ES-I3 (cell line): ENCODE results near the gene DAPK2.

ENCODE experiments used
- H3K36me3 ChIP-seq: 2 replicates; pipeline ENCODE4 v1.6.1; 2013; ENCODE audit warnings: mild to moderate bottlenecking, low read length, control low read depth, moderate library complexity; ENCODE audit not compliant: insufficient read depth
- H3K4me1 ChIP-seq: 2 replicates; pipeline ENCODE4 v1.6.1; 2013; ENCODE audit warnings: mild to moderate bottlenecking, control low read depth, low read length; ENCODE audit not compliant: insufficient read depth
- H3K9ac ChIP-seq: 2 replicates; pipeline ENCODE4 v1.6.1; 2013; ENCODE audit warnings: low read depth, mild to moderate bottlenecking, low read length, moderate library complexity
- H3K9me3 ChIP-seq: 2 replicates; pipeline ENCODE4 v1.6.1; 2013; ENCODE audit warnings: mild to moderate bottlenecking, low read length, moderate library complexity; ENCODE audit not compliant: control insufficient read depth, insufficient read depth

Gene DAPK2

DNA sequence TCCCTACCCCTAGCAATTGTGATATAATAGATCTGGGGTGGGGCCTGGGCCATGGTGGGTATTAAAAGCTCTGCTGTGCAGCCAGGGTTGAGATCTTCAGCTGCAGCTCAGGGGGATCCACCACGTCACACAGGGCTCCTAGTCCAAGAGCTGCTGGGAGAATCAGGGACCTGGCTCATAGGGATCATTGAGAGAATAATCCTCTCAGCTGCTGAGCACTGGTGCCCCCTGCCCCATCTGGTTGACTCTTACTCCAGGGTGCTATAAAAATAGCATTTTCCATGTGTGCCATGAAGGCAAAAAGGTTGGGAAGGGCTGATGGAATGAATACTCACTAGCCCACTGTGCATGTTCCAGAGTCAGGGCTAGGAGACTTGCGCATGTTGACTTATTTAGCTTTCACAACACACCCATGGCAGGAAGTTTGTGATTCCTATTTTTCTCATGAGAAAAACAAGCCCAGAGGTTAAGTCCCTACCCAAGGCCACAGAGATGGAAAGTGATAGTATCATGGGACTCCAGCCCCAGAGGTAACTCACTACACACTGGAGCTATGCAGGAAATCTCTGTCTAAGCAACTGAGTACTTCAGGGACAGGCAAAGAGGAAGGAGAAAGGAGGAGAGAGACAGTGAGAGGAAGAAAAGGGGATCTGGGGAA is 118.0 kb downstream of the DAPK2 start:
- no peaks in the 10 kb centered on the region for H3K36me3 ChIP-seq
- no peak overlapping the region for H3K9ac ChIP-seq
- no peaks in the 10 kb centered on the region for H3K9me3 ChIP-seq
- H3K4me1 ChIP-seq: no peaks in the 10 kb centered on the region

DNA sequence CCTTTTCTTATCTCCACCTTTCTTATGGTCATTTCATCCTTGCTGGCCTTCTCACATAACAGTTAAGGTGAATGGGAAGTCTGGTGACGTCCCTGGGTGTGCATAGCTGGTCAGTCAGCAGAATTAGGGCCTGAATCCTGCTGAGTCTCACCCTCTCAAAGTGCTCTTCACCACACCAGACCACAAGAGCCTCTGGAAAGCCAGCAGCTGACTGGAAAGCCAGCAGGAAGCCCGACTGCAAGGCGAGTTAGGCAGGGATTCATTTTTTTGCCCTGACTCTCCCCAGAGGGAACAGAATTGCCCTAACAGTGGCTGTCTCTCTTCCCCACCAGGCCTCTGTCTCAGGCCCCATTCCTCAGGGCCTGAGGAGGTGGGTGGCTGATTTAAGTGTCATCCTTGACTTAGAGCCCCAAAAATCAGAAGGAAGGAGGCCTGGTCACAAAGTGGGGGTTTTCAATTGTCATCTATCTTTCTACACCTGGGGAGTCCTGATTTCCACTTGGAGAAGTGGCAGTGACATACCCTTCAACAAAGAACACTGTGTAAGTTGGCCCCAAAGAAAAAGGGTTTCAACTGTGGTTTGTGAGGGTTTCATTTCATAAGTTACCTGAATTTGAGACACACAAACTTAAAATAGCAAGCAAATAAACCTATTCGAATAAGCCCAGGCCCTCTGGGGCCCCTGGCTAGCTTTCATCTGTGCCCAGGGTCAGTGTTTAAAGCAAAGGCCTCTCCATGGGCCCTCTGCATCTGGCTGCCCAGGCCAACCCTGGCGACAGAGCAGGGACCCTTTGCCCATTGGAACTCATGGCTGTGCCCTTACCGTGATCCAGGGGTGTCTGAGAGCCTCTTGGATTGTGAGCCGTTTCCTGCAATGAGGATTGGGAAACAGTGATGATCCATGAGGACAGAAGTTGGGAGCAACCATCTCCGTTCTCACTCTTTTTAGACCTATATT is 122.0 kb downstream of the DAPK2 start:
- H3K36me3 ChIP-seq: no peaks in the 10 kb centered on the region
- no peaks in the 10 kb centered on the region for H3K9me3 ChIP-seq
- no peaks in the 10 kb centered on the region for H3K4me1 ChIP-seq
- no peak overlapping the region for H3K9ac ChIP-seq

DNA sequence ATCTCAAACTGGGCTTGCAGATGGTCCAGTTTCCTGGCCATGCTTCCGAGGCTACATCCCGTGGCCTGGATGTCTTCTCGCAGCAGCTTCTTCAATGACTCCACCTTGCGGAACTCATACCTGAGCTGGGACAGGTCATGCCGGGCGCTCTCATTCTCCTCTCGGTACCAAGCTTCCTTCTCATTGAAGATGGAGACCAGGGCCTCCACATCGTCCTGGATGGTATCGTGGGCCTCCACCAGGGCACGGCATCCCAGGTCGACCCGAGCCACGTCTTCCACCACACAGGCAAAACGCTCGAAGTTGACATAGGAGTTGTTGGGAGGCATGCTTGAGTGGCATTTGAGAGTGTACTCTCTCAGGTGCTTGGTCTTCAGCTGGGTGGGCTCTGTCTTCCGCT is 123.4 kb downstream of the DAPK2 start:
- H3K9ac ChIP-seq: no peak overlapping the region
- H3K36me3 ChIP-seq: no peaks in the 10 kb centered on the region
- H3K4me1 ChIP-seq: no peaks in the 10 kb centered on the region; the same call in 1 of the 2 replicates
- H3K9me3 ChIP-seq: no peaks in the 10 kb centered on the region

DNA sequence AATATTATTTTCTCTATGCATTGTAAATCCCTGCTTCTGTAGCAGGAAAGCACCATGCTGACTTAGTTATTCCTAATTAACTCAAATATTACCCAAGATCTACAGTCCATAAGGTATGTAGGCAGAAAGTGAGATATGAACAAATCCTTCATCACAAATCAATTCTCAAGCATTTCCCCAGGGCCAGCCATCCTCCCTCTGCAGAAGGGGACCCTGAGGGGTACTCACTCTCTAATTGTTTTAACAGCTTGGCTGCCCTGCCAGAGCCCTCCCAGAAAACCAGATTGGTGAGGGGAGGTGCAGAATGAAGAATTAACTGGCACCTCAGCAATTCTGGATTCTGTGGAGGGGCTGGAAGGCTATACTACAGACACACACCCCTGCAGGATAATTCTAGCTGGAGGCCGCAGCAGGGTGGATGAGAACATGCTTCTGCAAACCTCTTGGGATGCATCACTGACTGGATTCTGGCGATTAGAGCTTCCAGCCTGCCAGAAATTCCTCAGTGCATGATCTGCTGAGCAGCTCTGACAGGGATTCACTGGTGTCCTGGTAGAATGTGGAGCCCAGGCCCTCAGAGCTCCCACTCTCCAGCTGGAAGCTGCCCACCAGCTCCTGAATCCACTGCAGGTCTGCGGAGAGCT is 123.9 kb downstream of the DAPK2 start:
- Histone ChIP-seq H3K36me3 (no peaks in the 10 kb centered on the region), H3K9ac (no peak overlapping the region), H3K4me1 (no peaks in the 10 kb centered on the region; the same call in 1 of the 2 replicates), H3K9me3 (no peaks in the 10 kb centered on the region)

DNA sequence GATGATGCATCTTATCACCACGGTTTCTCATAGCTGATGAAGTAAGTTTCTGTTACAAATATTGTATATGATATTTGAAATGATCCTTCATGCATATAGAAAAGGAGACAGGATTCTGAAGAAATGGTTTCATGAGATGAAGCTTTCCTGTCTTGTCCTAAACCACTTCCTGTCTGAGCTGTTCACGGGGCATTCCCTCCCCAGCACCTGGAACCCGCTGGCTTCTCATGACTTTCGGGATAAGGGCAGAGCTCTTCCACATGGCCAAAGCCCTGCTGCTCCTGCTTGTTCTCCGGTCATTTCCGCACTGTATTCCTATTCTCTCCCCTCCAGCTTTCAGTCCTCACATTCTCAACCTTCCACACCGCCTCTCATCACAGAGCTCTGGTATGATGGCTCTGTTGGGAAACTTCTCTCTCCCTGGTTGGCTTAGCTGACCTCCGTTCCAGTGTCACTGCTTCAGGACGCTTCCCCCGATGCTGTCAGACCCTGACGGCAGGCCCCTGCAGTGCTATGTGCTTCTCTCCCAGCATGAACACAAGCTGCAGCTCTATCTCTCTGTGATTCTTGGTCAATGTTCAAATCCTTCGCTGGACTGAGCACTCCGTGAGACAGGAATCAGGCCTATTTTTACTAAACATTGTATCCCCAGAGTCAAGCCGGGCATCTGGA is 125.6 kb downstream of the DAPK2 start:
- Histone ChIP-seq H3K9ac (no peak overlapping the region), H3K9me3 (no peaks in the 10 kb centered on the region), H3K36me3 (no peaks in the 10 kb centered on the region), H3K4me1 (peaks cover 10% of the 10 kb centered on the region)

DNA sequence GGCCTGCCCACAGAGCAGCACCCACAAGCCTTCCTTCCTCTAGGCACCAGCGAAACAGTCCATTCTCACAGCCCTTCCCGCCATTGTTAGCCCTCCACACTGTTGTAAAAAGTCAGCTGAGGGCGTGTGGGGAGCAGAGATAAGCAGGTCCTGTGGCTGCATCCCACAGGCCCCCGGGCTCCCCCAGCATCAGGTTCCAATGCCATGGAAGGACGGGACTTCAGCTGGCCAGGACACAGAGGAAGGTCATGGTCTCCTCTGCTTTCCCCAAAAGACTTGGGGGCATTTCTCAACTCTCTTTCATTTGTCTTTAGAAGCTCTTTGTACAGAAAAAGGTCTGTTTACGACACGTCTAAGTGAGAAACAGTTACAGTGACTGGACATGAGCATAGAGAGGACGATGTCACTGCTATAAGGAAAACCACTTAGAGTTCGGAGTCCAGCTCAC is 127.4 kb downstream of the DAPK2 start:
- H3K36me3 ChIP-seq: no peaks in the 10 kb centered on the region

DNA sequence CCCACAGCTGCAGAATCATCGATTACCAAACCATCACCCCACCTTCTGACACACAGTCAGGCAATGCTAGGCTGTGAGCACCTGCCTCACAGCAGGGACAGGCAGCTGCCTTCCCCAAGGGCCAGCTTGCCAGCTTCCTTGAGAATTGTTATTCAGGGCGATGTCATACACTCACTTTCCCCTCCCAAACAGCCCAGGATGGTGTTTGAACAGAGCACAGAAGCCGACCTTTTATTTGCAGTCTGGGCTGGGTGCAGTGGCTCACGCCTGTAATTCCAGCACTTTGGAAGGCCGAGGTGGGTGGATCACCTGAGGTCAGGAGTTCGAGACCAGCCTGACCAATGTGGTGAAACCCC is 128.0 kb downstream of the DAPK2 start:
- Histone ChIP-seq H3K9ac (no peak overlapping the region), H3K4me1 (peaks cover 12% of the 10 kb centered on the region), H3K36me3 (no peaks in the 10 kb centered on the region), H3K9me3 (no peaks in the 10 kb centered on the region)

More for the DNA sequence above, 127.4 kb downstream of the DAPK2 start:
- Histone ChIP-seq H3K9me3 (no peaks in the 10 kb centered on the region), H3K4me1 (peaks cover 12% of the 10 kb centered on the region), H3K9ac (no peak overlapping the region)

DNA sequence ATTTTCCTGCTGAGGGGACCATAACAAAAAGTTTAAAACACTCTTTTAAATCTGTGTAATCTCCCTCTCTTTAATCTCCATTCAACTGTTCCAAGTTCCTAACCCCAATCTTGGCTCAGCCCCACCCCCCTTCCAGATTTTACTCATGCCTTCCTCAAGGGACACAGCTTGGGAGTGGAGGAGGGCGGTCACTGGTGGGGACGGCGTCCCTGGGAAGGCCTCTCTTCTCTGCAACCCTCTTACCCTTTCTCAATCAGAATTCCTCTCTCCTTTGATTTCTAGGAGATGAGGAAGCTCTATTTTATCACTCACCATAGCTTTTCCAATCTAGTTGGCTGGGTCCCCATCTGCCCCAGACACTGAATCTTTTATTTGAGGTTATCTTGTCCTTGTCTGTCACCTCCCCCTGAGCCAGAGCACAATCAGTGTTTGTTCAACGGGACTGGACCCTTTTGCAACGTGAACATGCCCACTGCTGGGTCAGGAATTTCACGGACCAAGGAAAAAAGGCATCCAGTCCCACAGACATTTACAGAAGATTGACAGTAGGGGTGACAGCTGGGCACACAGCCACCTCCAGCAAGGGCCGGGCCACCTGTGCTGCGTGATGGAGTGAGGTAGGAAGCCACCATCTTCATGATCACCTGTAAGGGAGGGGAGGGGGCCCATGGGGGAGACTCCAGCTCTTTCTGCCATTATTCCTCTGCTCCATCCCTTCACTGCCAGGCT is 128.5 kb downstream of the DAPK2 start:
- Histone ChIP-seq H3K36me3 (no peaks in the 10 kb centered on the region), H3K9ac (no peak overlapping the region), H3K4me1 (peaks cover 12% of the 10 kb centered on the region), H3K9me3 (no peaks in the 10 kb centered on the region)

DNA sequence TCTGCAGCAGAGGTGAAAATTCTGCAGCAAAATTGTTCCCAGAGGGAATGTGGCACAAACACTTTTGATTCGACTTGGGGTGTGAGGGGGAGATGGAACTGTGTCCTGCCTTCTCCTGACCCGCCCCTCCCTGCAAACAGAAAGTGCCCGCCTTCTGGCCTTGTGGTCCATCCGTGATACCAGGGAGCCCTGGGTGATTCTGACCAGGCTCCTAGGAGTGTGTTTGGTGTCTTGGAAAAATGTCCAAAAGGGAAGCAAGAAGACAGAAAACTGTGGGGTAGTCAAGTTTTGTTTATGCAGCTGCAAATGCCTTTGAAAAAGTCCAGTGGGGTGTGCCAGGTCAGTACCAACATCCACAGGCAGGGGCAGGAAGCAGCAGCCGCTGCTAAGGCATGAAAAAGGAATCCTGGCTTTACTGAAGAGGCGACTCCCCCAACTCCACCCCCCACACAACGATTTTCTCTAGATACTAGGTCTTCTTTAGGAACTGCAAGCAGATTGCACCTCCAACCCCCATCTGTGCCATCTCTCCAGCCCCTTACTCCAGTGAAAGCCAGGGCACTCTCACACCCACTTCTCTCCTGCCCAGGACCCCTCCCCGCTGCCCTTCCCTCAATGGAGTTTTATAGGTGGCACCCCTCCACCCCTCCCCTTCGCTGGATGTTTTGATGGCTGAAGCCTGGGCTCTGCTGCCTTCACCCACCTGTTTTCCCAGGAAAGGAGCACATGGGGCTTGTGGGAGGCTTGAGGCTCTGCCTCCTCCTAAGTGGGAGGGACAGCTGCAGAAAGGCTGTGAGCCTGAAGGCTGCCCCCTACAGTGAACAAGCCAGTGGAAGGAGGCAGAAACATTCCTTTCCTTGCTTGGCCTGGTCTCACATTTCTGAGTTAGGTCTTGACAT is 130.2 kb downstream of the DAPK2 start:
- H3K4me1 ChIP-seq: peaks cover 12% of the 10 kb centered on the region
- H3K9me3 ChIP-seq: no peaks in the 10 kb centered on the region
- no peak overlapping the region for H3K9ac ChIP-seq
- H3K36me3 ChIP-seq: no peaks in the 10 kb centered on the region

DNA sequence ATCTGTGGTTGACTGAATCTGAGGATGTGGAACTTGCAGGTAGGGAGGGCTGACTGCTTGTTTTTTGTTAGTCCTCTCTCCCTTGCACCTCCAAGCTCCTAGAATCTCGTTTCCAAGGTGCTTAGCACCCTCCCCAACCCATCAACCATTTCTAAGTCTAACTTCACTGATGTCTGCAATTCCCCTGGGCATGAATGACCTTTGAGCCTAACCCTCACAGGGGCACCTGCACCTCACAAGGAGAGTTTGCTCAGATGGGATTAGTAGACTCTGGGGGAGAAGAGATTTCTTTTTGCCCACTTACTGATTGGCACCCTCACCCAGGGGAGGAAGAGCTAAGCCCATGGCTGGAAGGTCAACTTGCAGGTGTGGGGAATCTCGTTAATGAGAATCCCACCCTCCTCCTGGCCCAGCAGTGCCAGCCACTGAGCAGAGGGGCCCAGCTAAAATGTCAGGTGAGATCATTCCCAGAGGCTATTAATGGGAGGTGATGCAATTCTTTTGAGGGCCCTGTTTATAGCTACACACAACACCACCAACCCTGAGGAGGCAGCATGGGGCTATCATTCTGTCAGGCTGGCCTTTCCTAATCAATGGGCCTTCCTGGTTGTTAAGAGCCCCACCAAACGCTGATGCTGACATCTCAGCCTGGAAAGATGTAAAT is 130.9 kb downstream of the DAPK2 start:
- Histone ChIP-seq H3K36me3 (no peaks in the 10 kb centered on the region), H3K9me3 (no peaks in the 10 kb centered on the region), H3K9ac (no peak overlapping the region), H3K4me1 (peaks cover 12% of the 10 kb centered on the region)

DNA sequence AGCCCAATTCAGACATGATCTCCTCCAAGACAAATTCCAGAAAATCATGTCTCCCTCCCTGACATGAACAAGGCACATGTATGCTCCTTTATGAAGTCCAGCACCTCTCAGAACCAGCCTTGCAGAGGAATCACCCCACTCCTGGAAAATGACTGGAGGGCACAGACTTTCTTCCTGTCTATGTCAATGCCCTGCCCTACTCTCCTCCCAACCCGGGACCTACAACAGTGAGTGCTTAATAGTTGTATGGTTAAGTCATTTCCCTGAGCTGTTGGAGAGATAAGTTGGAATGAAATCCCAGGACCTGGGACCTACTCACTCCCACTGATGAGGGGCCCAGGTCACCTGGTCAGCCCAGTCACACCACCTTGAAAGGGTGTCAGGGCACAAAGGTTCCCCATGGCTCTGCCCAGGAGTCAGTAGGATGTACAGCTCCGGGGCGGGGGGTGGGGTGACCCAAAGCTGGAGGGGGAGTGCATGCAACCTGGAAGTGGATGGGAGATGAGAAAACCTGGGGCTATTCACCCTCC is 132.4 kb downstream of the DAPK2 start:
- no peaks in the 10 kb centered on the region for H3K36me3 ChIP-seq
- peaks cover 16% of the 10 kb centered on the region for H3K4me1 ChIP-seq
- no peaks in the 10 kb centered on the region for H3K9me3 ChIP-seq
- H3K9ac ChIP-seq: no peak overlapping the region

DNA sequence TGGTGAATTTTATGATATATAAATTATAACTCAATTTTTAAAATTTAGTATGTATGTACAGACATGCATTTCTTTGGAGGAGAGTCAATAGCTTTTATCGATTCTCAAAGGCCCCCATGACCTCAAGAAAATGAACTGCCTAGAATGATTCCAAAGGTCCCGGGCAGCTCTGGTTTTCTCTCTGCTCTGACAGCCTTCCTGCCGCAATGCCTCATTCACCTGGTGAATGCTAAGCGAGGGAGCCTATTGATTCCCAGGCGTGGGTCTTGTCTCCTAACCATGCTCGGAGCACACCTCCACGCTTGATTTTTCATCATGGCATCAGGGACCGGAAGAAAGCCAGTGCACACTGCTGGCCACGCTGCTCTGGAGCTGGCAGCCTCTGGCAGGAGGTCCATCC is 132.9 kb downstream of the DAPK2 start:
- H3K9me3 ChIP-seq: no peaks in the 10 kb centered on the region
- H3K36me3 ChIP-seq: no peaks in the 10 kb centered on the region
- no peak overlapping the region for H3K9ac ChIP-seq
- H3K4me1 ChIP-seq: peaks cover 16% of the 10 kb centered on the region
